B cell (primary cell): ENCODE measurements around the gene ZNF181. TPM values are rescaled to one million over a fixed set of nuclear protein-coding genes. Genes with fewer than 3 reads are reported as not detected.

Experiments
- ATAC-seq: fragments of 200-7000 bp; cut with Tn5 transposase; one replicate; pipeline ENCODE4 v1.10.0; 2021; ENCODE audit warnings: low read depth, mild to moderate bottlenecking, moderate number of reproducible peaks, moderate library complexity
- CTCF ChIA-PET: fragments of 350-600 bp; sonication (Branson Sonifier 250); formaldehyde crosslinking; loops from one replicate; lab custom pipeline; 2021; ENCODE audit warnings: antibody characterized with exemption, inconsistent platforms; lab: Charles Lee
- POLR2A ChIA-PET: fragments of 350-600 bp; sonication (Branson Sonifier 250); formaldehyde crosslinking; loops from one replicate; lab custom pipeline; 2021; ENCODE audit warnings: antibody characterized with exemption; lab: Charles Lee
- DNase-seq: peaks from one replicate; pipeline ENCODE4 v3.0.0; 2013
- H2AFZ ChIP-seq: 2 replicates; pipeline ENCODE4 v1.6.1; 2012; ENCODE audit warnings: mild to moderate bottlenecking, low read depth, low read length; ENCODE audit not compliant: insufficient read depth, poor library complexity, severe bottlenecking
- H3K27ac ChIP-seq, 2 donors: 1 replicate in 1 of 2; 2 replicates in 1 of 2; pipeline ENCODE4 v1.5.1; 2012 to 2013; ENCODE audit warnings: low read length in 2 of 2, mild to moderate bottlenecking in 2 of 2, moderate library complexity in 1 of 2
- H3K27me3 ChIP-seq, 4 experiments: fragments of 200-600 bp in 1 of 4; sonication (generic) in 1 of 4; replicated peaks in 1 of 4; 1 replicate in 2 of 4; 2 replicates in 2 of 4; pipeline versions ENCODE4 v1.6.1 to v1.7.0; 2013 to 2016; ENCODE audit warnings: low read length in 3 of 4, mild to moderate bottlenecking in 2 of 4, mixed read lengths in 1 of 4, moderate library complexity in 1 of 4; ENCODE audit not compliant: insufficient read depth in 4 of 4, control insufficient read depth in 3 of 4; ENCODE audit errors: control extremely low read depth in 1 of 4
- H3K36me3 ChIP-seq, 2 experiments: replicated peaks in 1 of 2; 1 replicate in 1 of 2; 2 replicates in 1 of 2; pipeline versions ENCODE4 v1.6.1 to v1.7.1; 2013; ENCODE audit warnings: low read length in 1 of 2; ENCODE audit not compliant: insufficient read depth in 2 of 2, control insufficient read depth in 1 of 2; ENCODE audit errors: control extremely low read depth in 1 of 2, extremely low read depth in 1 of 2
- H3K4me1 ChIP-seq, 2 donors: fragments of 200-600 bp in 1 of 2; sonication (generic) in 1 of 2; 1 replicate in 1 of 2; 2 replicates in 1 of 2; pipeline versions ENCODE4 v1.5.1 to v1.6.1; 2013 to 2017; ENCODE audit warnings: low read length in 2 of 2; ENCODE audit not compliant: control insufficient read depth in 2 of 2, insufficient read depth in 2 of 2
- H3K4me2 ChIP-seq: replicated peaks from 2 replicates; pipeline ENCODE3; 2012; ENCODE audit warnings: mild to moderate bottlenecking, low read depth, low read length; ENCODE audit not compliant: poor library complexity, severe bottlenecking
- H3K4me3 ChIP-seq, 5 experiments: fragments of 200-600 bp in 1 of 5; sonication (generic) in 1 of 5; 1 replicate in 3 of 5; 2 replicates in 2 of 5; pipeline versions ENCODE4 v1.5.1 to v1.7.0; 2011 to 2016; ENCODE audit warnings: low read length in 4 of 5, mild to moderate bottlenecking in 4 of 5, low read depth in 2 of 5, control low read depth in 1 of 5, moderate library complexity in 1 of 5; ENCODE audit not compliant: insufficient read depth in 1 of 5; ENCODE audit errors: control extremely low read depth in 1 of 5, extremely low read depth in 1 of 5
- H3K79me2 ChIP-seq: fragments of 200-600 bp; sonication (generic); one replicate; pipeline ENCODE4 v1.6.0; 2016; ENCODE audit warnings: low read length; ENCODE audit not compliant: control insufficient read depth, insufficient read depth
- H3K9ac ChIP-seq: fragments of 200-600 bp; sonication (generic); 2 replicates; pipeline ENCODE4 v1.6.1; 2017; ENCODE audit warnings: mild to moderate bottlenecking, low read length, moderate library complexity
- H3K9me3 ChIP-seq, 3 donors: one replicate each; pipeline versions ENCODE4 v1.6.1 to v1.7.1; 2013; ENCODE audit warnings: low read length in 2 of 3; ENCODE audit not compliant: control insufficient read depth in 2 of 3, insufficient read depth in 1 of 3; ENCODE audit errors: control extremely low read depth in 1 of 3
- H4K20me1 ChIP-seq: 2 replicates; pipeline ENCODE4 v1.6.0; 2012; ENCODE audit warnings: mild to moderate bottlenecking, low read length; ENCODE audit not compliant: insufficient read depth, control insufficient read depth, poor library complexity, severe bottlenecking
- H3K27ac Mint-ChIP-seq: one replicate; pipeline ENCODE4 v1.8.0; 2021; ENCODE audit warnings: mixed read lengths
- H3K27me3 Mint-ChIP-seq: one replicate; pipeline ENCODE4 v1.8.0; 2021; ENCODE audit warnings: mixed read lengths
- H3K4me1 Mint-ChIP-seq: one replicate; pipeline ENCODE4 v1.8.0; 2021; ENCODE audit warnings: mixed read lengths
- H3K4me3 Mint-ChIP-seq: one replicate; pipeline ENCODE4 v1.8.0; 2021; ENCODE audit warnings: mixed read lengths
- H3K9me3 Mint-ChIP-seq: one replicate; pipeline ENCODE4 v1.8.0; 2022; ENCODE audit warnings: mixed read lengths; ENCODE audit not compliant: insufficient read depth
- CTCF ChIP-seq: fragments of 200-600 bp; IDR thresholded peaks from one replicate; pipeline ENCODE4 v1.8.0; 2022; ENCODE audit warnings: antibody characterized with exemption, mild to moderate bottlenecking
- EZH2 ChIP-seq: IDR thresholded peaks from 2 replicates; pipeline ENCODE4 v1.6.1; 2012; ENCODE audit warnings: borderline replicate concordance, low read depth, mild to moderate bottlenecking, moderate library complexity, low read length; ENCODE audit not compliant: insufficient read depth, poor library complexity, severe bottlenecking
- WGBS: methylation state at CpG from one replicate; pipeline ENCODE4 v1.1.5; 2013; ENCODE audit warnings: missing lambda C conversion rate; ENCODE audit not compliant: insufficient coverage; 5-methylcytosine and 5-hydroxymethylcytosine counted together
- intact Hi-C: fragments of 100-400 bp; cut with micrococcal nuclease; formaldehyde crosslinking; loops from one replicate; pipeline ENCODE4 v1.10.0; 2022
- polyA plus RNA-seq: library from polyadenylated mRNA; depleted of rRNA; stranded (reverse); fragments of >200 nt; gene quantifications from 2 replicates; pipeline ENCODE4 v1.2.3, GENCODE V29; 2012
- total RNA-seq, 2 donors: library from RNA; stranded (reverse); fragments of 120-200 nt in 1 of 2; gene quantifications; 1 replicate in 1 of 2; 2 replicates in 1 of 2; pipeline versions ENCODE4 v1.2.3 to v1.2.4, GENCODE V29; 2013 to 2022

The ZNF181 gene
- total and polyA plus RNA-seq, 2 donors (not counting 1 experiment from before 2014, with no cell fraction given) = 11.7 to 13.8 TPM

- Histone ChIP-seq H3K27ac (no peak overlapping the region), H3K4me3 (no peak overlapping the region), H4K20me1 (no peaks in the 10 kb centered on the region), H3K4me2 (no peak overlapping the region), H3K27me3 (peaks cover 0 to 7% (median 3%) of the 10 kb centered on the region in 4 experiments), H3K36me3 (no peaks in the 10 kb centered on the region), H3K79me2 (no peaks in the 10 kb centered on the region), H3K9ac (no peak overlapping the region), H3K4me1 (no peaks in the 10 kb centered on the region), H3K9me3 (peaks cover 0 to 3% (median 1%) of the 10 kb centered on the region in 3 donors), H2AFZ (no peak overlapping the region)
- no peak overlapping the region for H3K4me3 Mint-ChIP-seq
- peaks cover 29% of the 10 kb centered on the region for H3K27me3 Mint-ChIP-seq
- 65% methylated on average over 11 of the region's 11 CpGs for WGBS
- H3K4me1 Mint-ChIP-seq = no peaks in the 10 kb centered on the region
- TF ChIP-seq CTCF = no peak
- no peak for TF ChIP-seq EZH2
- no peak overlapping the region for H3K27ac Mint-ChIP-seq
- POLR2A ChIA-PET = no interaction called here
- CTCF ChIA-PET = interaction anchor here (0.6 kb wide), 1 partner anchor 111 kb away, joined by 5 read pairs; no protein-coding TSS in a partner anchor
- ATAC-seq = no peak
- intact Hi-C loops = no loop called here
- DNase-seq = no peak
- H3K9me3 Mint-ChIP-seq = no peaks in the 10 kb centered on the region
Observed at GRCh38 chr19:34722353-34722752, 11.7 kb upstream of the ZNF181 start.

- Mint-ChIP-seq H3K9me3 (no peaks in the 10 kb centered on the region), H3K27me3 (peaks cover 34% of the 10 kb centered on the region), H3K4me1 (no peaks in the 10 kb centered on the region), H3K4me3 (no peak overlapping the region), H3K27ac (no peak overlapping the region)
- Histone ChIP-seq H3K79me2 (no peaks in the 10 kb centered on the region), H3K27ac (no peak overlapping the region), H3K4me1 (no peaks in the 10 kb centered on the region), H3K36me3 (no peaks in the 10 kb centered on the region), H3K4me3 (no peak overlapping the region), H3K9me3 (peaks cover 0 to 3% (median 0%) of the 10 kb centered on the region in 3 donors), H4K20me1 (no peaks in the 10 kb centered on the region), H3K27me3 (peaks cover 0 to 12% (median 3%) of the 10 kb centered on the region in 4 experiments), H3K4me2 (no peak overlapping the region), H3K9ac (no peak overlapping the region), H2AFZ (no peak overlapping the region)
- intact Hi-C loops = no loop called here
- ChIA-PET CTCF (no interaction called here), POLR2A (no interaction called here)
- DNase-seq (no peak), ATAC-seq (no peak)
- no peak for TF ChIP-seq CTCF
- TF ChIP-seq EZH2 = no peak
- WGBS = 58% methylated on average over 4 of the region's 6 CpGs
Observed at GRCh38 chr19:34725400-34725799, 8.6 kb upstream of the ZNF181 start.
